ENCODE data around the gene AOPEP.
A peak's percentile ranks its signal among the peaks of the same experiment; 100 is the strongest.
"Not testable (repeated sequence)": the region's sequence is repeated elsewhere in the genome, so short reads cannot be mapped to it uniquely, and the experiment has no call there.

The AOPEP gene

GRCh38 chr9:95009459-95009858, 283.0 kb downstream of the AOPEP start:
- H3K27me3 ChIP-seq (ENCODE audit: control insufficient read depth in 1 of 2, insufficient read depth in 2 of 2, low read length in 2 of 2) = no peaks in the 10 kb centered on the region
- peak overlapping the region in 1 of 2 donors; percentile 89 for H3K4me3 ChIP-seq (ENCODE audit: low read length in 2 of 2)
- H3K27ac ChIP-seq (ENCODE audit: low read length) = peak overlapping the region; percentile 78
- peak overlapping the region; percentile 60 to 62 for H3K9ac ChIP-seq (ENCODE audit: low read length in 2 of 2)
- no peaks in the 10 kb centered on the region for H3K9me3 ChIP-seq (ENCODE audit: control insufficient read depth in 2 of 2, low read length in 2 of 2)
- peaks cover 27% of the 10 kb centered on the region for H3K4me1 ChIP-seq (ENCODE audit: control insufficient read depth, insufficient read depth, low read length)
- peaks cover 3 to 4% of the 10 kb centered on the region in 2 donors for H3K36me3 ChIP-seq (ENCODE audit: control insufficient read depth in 2 of 2, insufficient read depth in 2 of 2, low read length in 2 of 2)

GRCh38 chr9:95010431-95010838, 283.9 kb downstream of the AOPEP start:
- Histone ChIP-seq H3K4me1 (ENCODE audit: control insufficient read depth, insufficient read depth, low read length) (peaks cover 33% of the 10 kb centered on the region), H3K9ac (ENCODE audit: low read length in 2 of 2) (peak overlapping the region in 1 of 2 donors; percentile 52), H3K4me3 (ENCODE audit: low read length in 2 of 2) (peak overlapping the region; percentile 26 to 52), H3K27ac (ENCODE audit: low read length) (peak overlapping the region; percentile 72), H3K27me3 (ENCODE audit: control insufficient read depth in 1 of 2, insufficient read depth in 2 of 2, low read length in 2 of 2) (no peaks in the 10 kb centered on the region), H3K36me3 (ENCODE audit: control insufficient read depth in 2 of 2, insufficient read depth in 2 of 2, low read length in 2 of 2) (peaks cover 3 to 9% of the 10 kb centered on the region in 2 donors), H3K9me3 (ENCODE audit: control insufficient read depth in 2 of 2, low read length in 2 of 2) (no peaks in the 10 kb centered on the region)

GRCh38 chr9:95012035-95012708, 285.7 kb downstream of the AOPEP start:
- Histone ChIP-seq H3K36me3 (ENCODE audit: control insufficient read depth in 2 of 2, insufficient read depth in 2 of 2, low read length in 2 of 2) (peaks cover 11 to 13% of the 10 kb centered on the region in 2 donors), H3K9me3 (ENCODE audit: control insufficient read depth in 2 of 2, low read length in 2 of 2) (no peaks in the 10 kb centered on the region), H3K4me3 (ENCODE audit: low read length in 2 of 2) (peak overlapping the region; percentile 52 to 56), H3K9ac (ENCODE audit: low read length in 2 of 2) (no peak overlapping the region), H3K4me1 (ENCODE audit: control insufficient read depth, insufficient read depth, low read length) (peaks cover 33% of the 10 kb centered on the region), H3K27me3 (ENCODE audit: control insufficient read depth in 1 of 2, insufficient read depth in 2 of 2, low read length in 2 of 2) (no peaks in the 10 kb centered on the region), H3K27ac (ENCODE audit: low read length) (peak overlapping the region; percentile 72)

- no peaks in the 10 kb centered on the region for H3K27me3 ChIP-seq (ENCODE audit: control insufficient read depth in 1 of 2, insufficient read depth in 2 of 2, low read length in 2 of 2)
- no peaks in the 10 kb centered on the region for H3K9me3 ChIP-seq (ENCODE audit: control insufficient read depth in 2 of 2, low read length in 2 of 2)
- H3K27ac ChIP-seq (ENCODE audit: low read length) = no peak overlapping the region
- peaks cover 15 to 18% of the 10 kb centered on the region in 2 donors for H3K36me3 ChIP-seq (ENCODE audit: control insufficient read depth in 2 of 2, insufficient read depth in 2 of 2, low read length in 2 of 2)
- H3K9ac ChIP-seq (ENCODE audit: low read length in 2 of 2) = no peak overlapping the region
- H3K4me1 ChIP-seq (ENCODE audit: control insufficient read depth, insufficient read depth, low read length) = peaks cover 40% of the 10 kb centered on the region
- H3K4me3 ChIP-seq (ENCODE audit: low read length in 2 of 2) = peak overlapping the region in 1 of 2 donors; percentile 23
These were observed 286.4 kb downstream of the AOPEP start for GRCh38 chr9:95012902-95013301.

GRCh38 chr9:95014917-95015316, 288.4 kb downstream of the AOPEP start:
- Histone ChIP-seq H3K9me3 (ENCODE audit: control insufficient read depth in 2 of 2, low read length in 2 of 2) (no peaks in the 10 kb centered on the region), H3K4me3 (ENCODE audit: low read length in 2 of 2) (peak overlapping the region in 1 of 2 donors; percentile 7), H3K4me1 (ENCODE audit: control insufficient read depth, insufficient read depth, low read length) (peaks cover 56% of the 10 kb centered on the region), H3K9ac (ENCODE audit: low read length in 2 of 2) (no peak overlapping the region), H3K27ac (ENCODE audit: low read length) (no peak overlapping the region), H3K36me3 (ENCODE audit: control insufficient read depth in 2 of 2, insufficient read depth in 2 of 2, low read length in 2 of 2) (peaks cover 19 to 27% of the 10 kb centered on the region in 2 donors), H3K27me3 (ENCODE audit: control insufficient read depth in 1 of 2, insufficient read depth in 2 of 2, low read length in 2 of 2) (no peaks in the 10 kb centered on the region)

- peaks cover 54% of the 10 kb centered on the region for H3K4me1 ChIP-seq (ENCODE audit: control insufficient read depth, insufficient read depth, low read length)
- H3K4me3 ChIP-seq (ENCODE audit: low read length in 2 of 2) = no peak overlapping the region
- H3K27me3 ChIP-seq (ENCODE audit: control insufficient read depth in 1 of 2, insufficient read depth in 2 of 2, low read length in 2 of 2) = no peaks in the 10 kb centered on the region
- peaks cover 20 to 32% of the 10 kb centered on the region in 2 donors for H3K36me3 ChIP-seq (ENCODE audit: control insufficient read depth in 2 of 2, insufficient read depth in 2 of 2, low read length in 2 of 2)
- H3K27ac ChIP-seq (ENCODE audit: low read length) = no peak overlapping the region
- no peaks in the 10 kb centered on the region for H3K9me3 ChIP-seq (ENCODE audit: control insufficient read depth in 2 of 2, low read length in 2 of 2)
- H3K9ac ChIP-seq (ENCODE audit: low read length in 2 of 2) = no peak overlapping the region
These were observed 289.1 kb downstream of the AOPEP start for GRCh38 chr9:95015569-95015968.

GRCh38 chr9:95017062-95017461, 290.6 kb downstream of the AOPEP start:
- peaks cover 58% of the 10 kb centered on the region for H3K4me1 ChIP-seq (ENCODE audit: control insufficient read depth, insufficient read depth, low read length)
- H3K36me3 ChIP-seq (ENCODE audit: control insufficient read depth in 2 of 2, insufficient read depth in 2 of 2, low read length in 2 of 2) = peaks cover 27 to 33% of the 10 kb centered on the region in 2 donors
- H3K9ac ChIP-seq (ENCODE audit: low read length in 2 of 2) = peak overlapping the region in 1 of 2 donors; percentile 19
- H3K27ac ChIP-seq (ENCODE audit: low read length) = no peak overlapping the region
- no peaks in the 10 kb centered on the region for H3K9me3 ChIP-seq (ENCODE audit: control insufficient read depth in 2 of 2, low read length in 2 of 2)
- no peaks in the 10 kb centered on the region for H3K27me3 ChIP-seq (ENCODE audit: control insufficient read depth in 1 of 2, insufficient read depth in 2 of 2, low read length in 2 of 2)
- H3K4me3 ChIP-seq (ENCODE audit: low read length in 2 of 2) = no peak overlapping the region

- H3K4me1 ChIP-seq (ENCODE audit: control insufficient read depth, insufficient read depth, low read length) = peaks cover 52% of the 10 kb centered on the region
- no peaks in the 10 kb centered on the region for H3K27me3 ChIP-seq (ENCODE audit: control insufficient read depth in 1 of 2, insufficient read depth in 2 of 2, low read length in 2 of 2)
- no peaks in the 10 kb centered on the region for H3K9me3 ChIP-seq (ENCODE audit: control insufficient read depth in 2 of 2, low read length in 2 of 2)
- H3K4me3 ChIP-seq (ENCODE audit: low read length in 2 of 2) = no peak overlapping the region
- peak overlapping the region in 1 of 2 donors; percentile 19 for H3K9ac ChIP-seq (ENCODE audit: low read length in 2 of 2)
- peak overlapping the region; percentile 58 for H3K27ac ChIP-seq (ENCODE audit: low read length)
- H3K36me3 ChIP-seq (ENCODE audit: control insufficient read depth in 2 of 2, insufficient read depth in 2 of 2, low read length in 2 of 2) = peaks cover 27 to 33% of the 10 kb centered on the region in 2 donors
These were observed 291.2 kb downstream of the AOPEP start for GRCh38 chr9:95017661-95018060.

GRCh38 chr9:95018099-95018936, 291.8 kb downstream of the AOPEP start:
- Histone ChIP-seq H3K36me3 (ENCODE audit: control insufficient read depth in 2 of 2, insufficient read depth in 2 of 2, low read length in 2 of 2) (peaks cover 29 to 36% of the 10 kb centered on the region in 2 donors), H3K27ac (ENCODE audit: low read length) (peak overlapping the region; percentile 58), H3K4me1 (ENCODE audit: control insufficient read depth, insufficient read depth, low read length) (peaks cover 54% of the 10 kb centered on the region), H3K27me3 (ENCODE audit: control insufficient read depth in 1 of 2, insufficient read depth in 2 of 2, low read length in 2 of 2) (no peaks in the 10 kb centered on the region), H3K9me3 (ENCODE audit: control insufficient read depth in 2 of 2, low read length in 2 of 2) (no peaks in the 10 kb centered on the region), H3K4me3 (ENCODE audit: low read length in 2 of 2) (peak overlapping the region; percentile 10 to 63), H3K9ac (ENCODE audit: low read length in 2 of 2) (peak overlapping the region; percentile 14 to 32)

GRCh38 chr9:95020644-95021043, 294.1 kb downstream of the AOPEP start:
- H3K9me3 ChIP-seq (ENCODE audit: control insufficient read depth in 2 of 2, low read length in 2 of 2); H3K27me3 ChIP-seq (ENCODE audit: control insufficient read depth in 1 of 2, insufficient read depth in 2 of 2, low read length in 2 of 2); H3K4me3 ChIP-seq (ENCODE audit: low read length in 2 of 2); H3K9ac ChIP-seq (ENCODE audit: low read length in 2 of 2); H3K27ac ChIP-seq (ENCODE audit: low read length): not testable (repeated sequence)
- peaks cover 64% of the 10 kb centered on the region for H3K4me1 ChIP-seq (ENCODE audit: control insufficient read depth, insufficient read depth, low read length)
- H3K36me3 ChIP-seq (ENCODE audit: control insufficient read depth in 2 of 2, insufficient read depth in 2 of 2, low read length in 2 of 2) = peaks cover 25 to 36% of the 10 kb centered on the region in 2 donors

Data from stomach smooth muscle (tissue), 2 donors.